ENCODE data around the gene HBG2.

GRCh38 chr11:5240056-5240455, 14.5 kb downstream of the HBG2 start:
- TF ChIP-seq, protein P1, sequence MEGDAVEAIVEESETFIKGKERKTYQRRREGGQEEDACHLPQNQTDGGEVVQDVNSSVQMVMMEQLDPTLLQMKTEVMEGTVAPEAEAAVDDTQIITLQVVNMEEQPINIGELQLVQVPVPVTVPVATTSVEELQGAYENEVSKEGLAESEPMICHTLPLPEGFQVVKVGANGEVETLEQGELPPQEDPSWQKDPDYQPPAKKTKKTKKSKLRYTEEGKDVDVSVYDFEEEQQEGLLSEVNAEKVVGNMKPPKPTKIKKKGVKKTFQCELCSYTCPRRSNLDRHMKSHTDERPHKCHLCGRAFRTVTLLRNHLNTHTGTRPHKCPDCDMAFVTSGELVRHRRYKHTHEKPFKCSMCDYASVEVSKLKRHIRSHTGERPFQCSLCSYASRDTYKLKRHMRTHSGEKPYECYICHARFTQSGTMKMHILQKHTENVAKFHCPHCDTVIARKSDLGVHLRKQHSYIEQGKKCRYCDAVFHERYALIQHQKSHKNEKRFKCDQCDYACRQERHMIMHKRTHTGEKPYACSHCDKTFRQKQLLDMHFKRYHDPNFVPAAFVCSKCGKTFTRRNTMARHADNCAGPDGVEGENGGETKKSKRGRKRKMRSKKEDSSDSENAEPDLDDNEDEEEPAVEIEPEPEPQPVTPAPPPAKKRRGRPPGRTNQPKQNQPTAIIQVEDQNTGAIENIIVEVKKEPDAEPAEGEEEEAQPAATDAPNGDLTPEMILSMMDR (IDR thresholded peaks at IDR 0.05; ENCODE audit: poor library complexity) = no peak
- TF ChIP-seq EZH2 (IDR thresholded peaks at IDR 0.05; ENCODE audit: borderline replicate concordance) (no peak), EZH2phosphoT487 (IDR thresholded peaks at IDR 0.05; ENCODE audit: low read depth, severe bottlenecking, unreplicated experiment) (no peak)
